ENCODE data around the gene SLC6A19.

Gene SLC6A19

DNA sequence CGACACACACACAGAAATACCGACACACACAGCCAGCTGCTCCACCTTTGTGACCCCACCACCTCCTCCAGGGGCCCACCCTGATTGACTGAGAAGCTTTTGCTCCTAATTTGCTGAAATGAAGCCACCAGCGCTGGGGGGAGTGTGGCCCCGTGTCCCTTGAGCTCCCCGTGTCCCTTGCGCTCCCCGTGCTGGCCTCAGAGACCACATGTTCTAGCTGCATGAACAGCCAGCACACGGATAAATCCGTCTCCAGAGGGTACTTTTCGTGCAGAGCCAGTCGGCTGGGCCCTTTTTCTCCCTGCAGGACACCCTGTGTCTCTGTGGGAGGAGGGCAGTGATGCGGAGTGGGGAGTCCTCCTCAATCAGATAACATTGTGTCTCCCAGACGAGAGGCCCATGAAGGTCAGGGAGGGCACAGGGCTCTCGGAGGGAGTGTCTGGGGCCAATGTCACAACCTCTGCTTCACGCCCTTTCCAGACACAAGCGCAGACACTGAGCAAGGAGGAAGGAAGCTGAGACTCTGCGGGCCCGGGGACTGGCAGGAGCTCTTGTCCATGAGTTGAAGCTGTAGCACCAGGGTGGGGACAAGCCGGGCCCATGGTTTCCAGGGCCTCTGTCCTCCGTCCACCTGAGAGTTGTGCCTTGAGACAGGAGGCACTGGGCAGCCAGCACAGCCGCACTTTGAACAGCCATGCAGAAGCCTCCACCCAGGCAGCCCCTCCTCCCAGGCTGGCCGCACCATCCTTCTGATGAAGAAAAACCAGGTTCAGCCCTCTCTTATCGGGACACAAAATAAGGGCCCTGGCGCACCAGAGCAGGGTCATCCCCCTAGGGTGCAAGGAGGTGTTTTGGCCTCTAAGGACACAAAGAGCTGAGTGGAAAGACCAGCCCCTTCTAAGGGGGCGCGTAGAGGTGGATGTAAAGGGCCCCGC, 36.4 kb upstream of the SLC6A19 start:
- in situ Hi-C loops (cut with HindIII; ENCODE audit: low sequenced_read_pairs), result loop anchor here (25.0 kb wide), 1 partner anchor 228 kb away; no protein-coding TSS in a partner anchor

DNA sequence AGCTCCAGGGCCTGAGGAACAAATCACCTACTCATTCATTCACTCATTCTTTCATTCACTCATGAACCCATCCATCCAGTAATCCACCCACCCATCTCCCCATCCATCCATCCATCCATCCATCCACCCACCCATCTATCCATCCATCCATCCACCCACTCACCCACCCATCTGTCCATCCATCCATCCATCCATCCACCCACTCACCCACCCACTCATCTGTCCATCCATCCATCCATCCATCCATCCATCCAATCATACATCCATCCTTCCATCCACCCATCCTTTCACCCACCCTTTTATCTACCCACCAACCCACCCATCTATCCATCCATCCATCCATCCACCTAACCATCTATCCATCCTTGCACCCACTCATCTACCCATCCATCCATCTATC, 35.5 kb upstream of the SLC6A19 start:
- in situ Hi-C loops (cut with HindIII; ENCODE audit: low sequenced_read_pairs), result loop anchor here (25.0 kb wide), 1 partner anchor 229 kb away; no protein-coding TSS in a partner anchor

DNA sequence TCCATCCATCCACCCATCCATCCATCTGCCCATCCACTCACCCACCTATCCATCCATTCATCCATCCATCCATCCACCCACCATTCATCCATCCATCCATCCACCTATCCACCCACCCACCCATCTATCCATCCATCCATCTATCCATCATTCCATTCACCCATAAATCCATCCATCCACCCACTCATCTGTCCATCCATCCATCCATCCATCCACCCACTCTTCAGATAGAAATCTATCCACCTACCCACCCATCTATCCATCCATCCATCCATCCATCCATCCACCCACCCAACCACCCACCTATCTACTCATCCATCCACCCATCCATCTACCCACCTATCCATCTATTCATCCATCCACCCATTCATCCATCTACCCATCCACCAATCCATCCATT, 35.0 kb upstream of the SLC6A19 start:
- in situ Hi-C loops (cut with HindIII; ENCODE audit: low sequenced_read_pairs), result loop anchor here (25.0 kb wide), 1 partner anchor 229 kb away; no protein-coding TSS in a partner anchor

DNA sequence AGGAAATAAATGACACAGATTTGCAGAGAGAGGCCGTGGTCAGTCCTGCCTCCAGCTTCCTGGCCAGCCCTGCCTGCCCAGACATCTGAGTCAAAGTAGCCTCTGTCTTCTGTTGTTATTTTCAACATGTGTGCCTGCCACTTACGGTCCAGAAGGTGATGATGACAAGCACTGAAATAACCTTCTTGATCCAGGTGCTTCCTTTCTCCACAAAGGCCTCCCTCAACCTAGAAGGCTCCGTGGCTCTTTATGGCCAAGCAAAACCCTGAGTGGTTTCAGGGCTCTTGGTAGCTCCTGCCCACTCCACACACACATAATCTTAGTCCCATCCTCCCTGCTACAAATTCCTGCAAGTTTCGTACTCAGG, 34.1 kb upstream of the SLC6A19 start:
- in situ Hi-C loops (cut with HindIII; ENCODE audit: low sequenced_read_pairs), result loop anchor here (25.0 kb wide), 1 partner anchor 230 kb away; no protein-coding TSS in a partner anchor

DNA sequence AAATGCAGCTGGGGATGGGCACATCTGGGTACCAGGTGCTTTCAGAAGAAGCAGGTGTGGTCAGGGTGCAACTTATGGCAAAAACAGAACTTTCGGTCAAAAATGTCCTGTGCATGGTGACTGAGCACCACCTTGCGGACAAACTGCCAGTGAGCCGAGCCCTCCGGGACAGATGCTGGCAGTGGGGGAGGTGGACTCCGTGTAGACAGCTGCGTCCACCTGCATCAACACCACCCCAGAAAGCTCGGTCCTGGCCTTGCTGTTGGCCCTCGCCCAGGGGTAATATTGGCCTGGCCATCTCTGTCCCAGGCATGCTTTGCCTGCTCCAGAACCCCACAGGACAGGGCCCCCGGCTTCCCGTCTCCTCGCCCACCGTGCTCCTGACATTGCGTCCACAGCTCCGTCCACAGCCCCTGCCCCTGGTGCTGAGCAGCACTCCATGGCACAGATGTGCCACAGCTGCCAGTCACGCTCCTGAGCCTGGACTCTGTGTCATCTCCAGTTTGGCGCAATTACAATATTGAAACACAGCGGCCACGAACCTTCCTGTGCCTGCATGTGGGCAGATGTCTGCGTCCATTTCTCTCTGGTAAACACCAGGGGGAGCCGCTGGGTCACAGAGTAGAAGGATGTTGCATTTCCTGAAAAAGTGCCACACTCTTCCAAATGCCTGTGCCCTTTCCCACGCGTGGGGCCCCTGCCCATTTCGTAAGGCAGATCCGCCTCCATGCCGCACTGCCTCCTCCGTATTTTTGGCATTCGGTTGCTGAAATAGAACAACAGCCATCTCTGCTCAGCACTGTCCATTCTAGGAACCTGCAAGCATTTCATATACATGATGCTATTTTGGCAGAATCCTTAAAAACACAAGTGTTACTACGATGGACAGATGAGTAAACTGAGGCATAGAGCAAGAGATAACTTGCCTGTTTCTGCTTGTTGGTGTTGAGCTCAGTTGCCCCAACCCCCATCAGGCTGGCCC, 33.4 kb upstream of the SLC6A19 start:
- in situ Hi-C loops (cut with HindIII; ENCODE audit: low sequenced_read_pairs), result loop anchor here (25.0 kb wide), 1 partner anchor 231 kb away; no protein-coding TSS in a partner anchor

DNA sequence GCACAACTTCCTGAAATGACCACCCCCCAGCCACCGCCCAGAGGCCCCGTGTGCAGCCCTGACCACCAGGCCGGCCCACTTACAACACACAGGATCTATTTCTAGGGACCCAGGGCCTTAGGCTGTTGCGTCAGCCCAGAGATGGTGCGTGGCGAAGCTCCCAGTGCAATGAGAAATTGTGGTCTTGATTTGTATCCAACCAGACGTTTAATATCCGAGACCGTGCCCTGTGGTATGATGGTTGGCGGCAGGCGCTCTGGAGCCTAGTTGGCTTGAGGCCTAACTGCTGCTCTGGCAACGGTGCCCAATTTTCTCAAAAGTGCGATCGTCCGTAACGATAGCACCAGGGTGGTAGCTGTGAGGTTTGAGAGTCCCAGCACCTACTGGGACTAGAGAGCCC, 32.6 kb upstream of the SLC6A19 start:
- in situ Hi-C loops (cut with HindIII; ENCODE audit: low sequenced_read_pairs), result loop anchor here (25.0 kb wide), 1 partner anchor 231 kb away; no protein-coding TSS in a partner anchor

DNA sequence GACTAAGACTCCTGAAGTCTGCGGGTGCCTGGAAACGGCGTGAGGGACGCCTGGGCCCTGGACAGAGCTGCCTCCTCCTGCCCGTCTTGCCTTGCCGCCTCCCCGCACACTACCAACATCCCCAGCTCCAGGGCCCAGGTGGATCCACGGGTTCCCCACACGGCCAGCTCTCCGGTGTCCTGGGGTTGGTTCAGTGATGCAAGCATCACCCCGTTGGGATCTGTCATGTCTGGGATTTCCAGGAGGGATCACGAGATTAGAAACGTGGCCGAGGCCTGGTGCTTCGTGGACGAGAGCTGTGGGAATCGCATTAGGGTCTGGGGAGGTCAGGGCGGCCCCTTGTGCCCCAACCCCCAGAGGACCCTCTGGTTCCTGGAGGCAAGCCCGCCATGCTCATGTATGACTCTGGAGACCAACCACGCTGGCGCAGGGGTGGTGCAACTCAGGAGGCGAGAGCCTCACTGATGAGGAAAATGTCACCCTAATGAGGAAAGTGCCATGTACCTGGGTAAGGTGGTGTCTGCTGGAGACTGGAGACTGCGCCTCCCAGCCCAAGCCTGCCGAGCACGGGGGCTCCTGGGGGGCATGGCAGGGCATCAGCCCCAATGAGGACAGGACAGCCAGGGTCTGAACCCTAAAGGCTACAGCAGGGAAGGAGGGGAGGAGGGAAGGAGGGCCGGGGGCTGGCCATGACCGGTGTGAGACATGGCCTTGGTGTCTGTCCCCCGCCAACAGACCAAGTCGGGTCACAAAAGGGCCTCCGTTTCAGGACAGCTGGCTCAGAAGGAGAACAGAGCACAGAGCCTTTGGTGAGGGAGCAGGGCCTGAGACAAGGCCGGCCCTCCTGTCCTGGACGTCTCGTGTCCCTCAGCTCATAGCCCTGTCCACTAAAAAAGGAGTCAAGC, 31.9 kb upstream of the SLC6A19 start:
- in situ Hi-C loops (cut with HindIII; ENCODE audit: low sequenced_read_pairs), result loop anchor here (25.0 kb wide), 1 partner anchor 232 kb away; no protein-coding TSS in a partner anchor

DNA sequence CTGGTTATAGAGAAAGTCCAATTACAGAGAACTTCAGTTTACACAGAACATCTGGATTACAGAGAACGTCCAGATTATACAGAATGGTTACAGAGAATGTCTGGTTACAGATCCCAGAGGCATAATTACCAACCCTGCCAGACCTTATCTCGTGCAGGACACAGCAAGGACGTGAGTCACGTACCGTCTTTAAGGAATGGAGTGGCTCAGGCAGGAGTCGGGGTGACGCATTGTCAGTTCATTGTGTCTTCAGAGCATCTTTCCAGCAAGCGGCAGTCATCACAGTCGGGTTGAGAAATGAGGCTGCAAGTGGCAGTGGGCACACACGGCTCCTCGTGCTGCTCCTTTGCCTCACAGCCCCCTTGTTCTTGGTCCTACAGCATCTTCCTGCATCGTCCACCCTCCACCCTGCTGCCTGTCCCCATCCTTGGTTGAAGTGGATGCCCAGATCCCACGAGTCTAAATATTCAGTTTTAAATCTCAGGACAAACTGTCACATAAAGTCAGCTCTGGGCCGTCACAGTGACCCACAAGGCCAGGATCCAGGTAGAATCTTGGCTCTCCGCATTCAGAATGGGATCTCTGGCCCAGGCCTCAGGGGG, 30.0 kb upstream of the SLC6A19 start:
- in situ Hi-C loops (cut with HindIII; ENCODE audit: low sequenced_read_pairs), result loop anchor here (25.0 kb wide), 1 partner anchor 234 kb away; no protein-coding TSS in a partner anchor

DNA sequence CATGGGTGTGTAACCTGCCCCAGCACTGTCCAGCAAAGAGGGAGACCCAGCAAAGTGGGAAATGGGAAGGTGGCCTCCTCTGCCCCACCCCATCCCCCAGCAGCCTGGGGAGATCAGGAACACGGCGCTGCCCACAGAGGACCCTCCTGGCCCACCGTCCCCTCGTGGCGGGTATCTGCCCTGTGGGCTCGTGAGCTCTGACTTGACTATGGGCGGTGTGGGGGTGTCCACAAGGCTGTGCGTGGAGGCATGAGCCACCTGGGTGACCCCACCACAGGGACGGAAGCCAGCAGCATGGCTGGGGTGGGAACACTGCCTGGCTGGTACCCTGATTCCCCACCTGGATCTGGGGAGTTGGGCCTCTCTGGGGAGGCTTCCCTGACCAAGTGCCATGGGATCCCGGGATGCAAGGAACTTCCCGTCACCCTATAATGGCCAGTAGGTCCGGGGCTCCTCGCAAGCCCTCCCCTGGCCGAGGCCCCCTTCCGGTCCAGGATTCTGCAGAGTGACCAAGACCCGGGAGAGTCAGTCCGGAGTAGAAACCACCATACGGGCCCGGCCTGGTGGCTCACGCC, 29.3 kb upstream of the SLC6A19 start:
- in situ Hi-C loops (cut with HindIII; ENCODE audit: low sequenced_read_pairs), result loop anchor here (25.0 kb wide), 1 partner anchor 235 kb away; no protein-coding TSS in a partner anchor

DNA sequence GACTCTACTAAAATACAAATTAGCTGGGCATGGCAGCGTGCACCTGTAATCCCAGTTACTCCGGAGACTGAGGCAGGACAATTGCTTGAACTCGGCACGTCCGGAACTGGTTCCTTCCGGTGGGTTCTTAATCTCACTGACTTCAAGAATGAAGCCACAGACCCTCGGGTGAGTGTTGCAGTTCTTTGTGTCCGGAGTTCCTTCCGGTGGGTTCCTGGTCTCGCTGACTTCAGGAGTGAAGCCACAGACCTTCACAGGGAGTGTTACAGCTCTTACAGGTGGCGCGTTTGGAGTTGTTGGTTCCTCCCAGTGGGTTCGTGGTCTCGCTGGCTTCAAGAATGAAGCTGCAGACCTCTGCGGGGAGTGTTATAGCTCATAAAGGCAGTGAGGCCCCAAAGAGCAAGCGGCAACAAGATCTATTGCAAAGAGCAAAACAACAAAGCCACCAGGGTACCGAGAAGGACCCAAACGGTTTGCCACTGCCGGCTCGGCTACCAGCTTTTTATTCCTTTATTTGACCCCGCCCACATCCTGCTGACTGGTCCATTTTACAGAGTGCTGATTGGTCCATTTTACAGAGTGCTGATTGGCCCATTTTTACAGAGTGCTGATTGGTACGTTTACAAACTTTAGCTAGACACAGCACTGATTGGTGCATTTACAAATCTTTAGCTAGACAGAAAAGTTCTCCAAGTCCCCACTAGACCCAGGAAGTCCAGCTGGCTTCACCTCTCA, 28.6 kb upstream of the SLC6A19 start:
- in situ Hi-C loops (cut with HindIII; ENCODE audit: low sequenced_read_pairs), result loop anchor here (25.0 kb wide), 1 partner anchor 236 kb away; no protein-coding TSS in a partner anchor

DNA sequence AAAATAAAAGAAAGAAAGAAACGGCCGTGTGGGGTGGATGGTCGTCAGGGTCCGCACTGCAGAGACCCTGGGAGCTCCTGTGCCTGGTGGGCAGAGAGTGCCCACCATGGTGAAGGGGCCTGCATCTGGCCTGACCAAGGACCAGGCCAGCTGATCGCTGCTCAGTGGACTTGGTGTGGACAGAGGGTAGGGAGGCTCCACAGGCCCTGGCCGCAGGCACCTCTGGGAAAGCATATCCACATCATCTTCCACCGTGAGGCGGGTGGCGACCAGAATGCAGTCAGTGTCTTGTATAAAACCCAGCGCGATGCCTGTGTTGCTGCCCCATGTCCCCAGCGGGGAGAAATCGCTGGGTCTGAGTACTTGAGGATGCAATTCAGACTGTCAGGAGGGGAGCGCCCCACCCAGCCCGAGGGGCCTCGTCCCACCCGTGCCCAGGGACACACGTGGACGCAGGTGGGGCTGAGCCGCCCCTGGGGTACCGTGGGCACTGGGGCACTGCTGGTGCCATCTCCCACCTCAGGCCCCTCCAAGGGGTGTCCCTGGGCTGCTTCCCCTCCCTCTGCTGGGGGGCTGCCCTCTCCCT, 27.8 kb upstream of the SLC6A19 start:
- in situ Hi-C loops (cut with HindIII; ENCODE audit: low sequenced_read_pairs), result loop anchor here (25.0 kb wide), 1 partner anchor 236 kb away; no protein-coding TSS in a partner anchor

DNA sequence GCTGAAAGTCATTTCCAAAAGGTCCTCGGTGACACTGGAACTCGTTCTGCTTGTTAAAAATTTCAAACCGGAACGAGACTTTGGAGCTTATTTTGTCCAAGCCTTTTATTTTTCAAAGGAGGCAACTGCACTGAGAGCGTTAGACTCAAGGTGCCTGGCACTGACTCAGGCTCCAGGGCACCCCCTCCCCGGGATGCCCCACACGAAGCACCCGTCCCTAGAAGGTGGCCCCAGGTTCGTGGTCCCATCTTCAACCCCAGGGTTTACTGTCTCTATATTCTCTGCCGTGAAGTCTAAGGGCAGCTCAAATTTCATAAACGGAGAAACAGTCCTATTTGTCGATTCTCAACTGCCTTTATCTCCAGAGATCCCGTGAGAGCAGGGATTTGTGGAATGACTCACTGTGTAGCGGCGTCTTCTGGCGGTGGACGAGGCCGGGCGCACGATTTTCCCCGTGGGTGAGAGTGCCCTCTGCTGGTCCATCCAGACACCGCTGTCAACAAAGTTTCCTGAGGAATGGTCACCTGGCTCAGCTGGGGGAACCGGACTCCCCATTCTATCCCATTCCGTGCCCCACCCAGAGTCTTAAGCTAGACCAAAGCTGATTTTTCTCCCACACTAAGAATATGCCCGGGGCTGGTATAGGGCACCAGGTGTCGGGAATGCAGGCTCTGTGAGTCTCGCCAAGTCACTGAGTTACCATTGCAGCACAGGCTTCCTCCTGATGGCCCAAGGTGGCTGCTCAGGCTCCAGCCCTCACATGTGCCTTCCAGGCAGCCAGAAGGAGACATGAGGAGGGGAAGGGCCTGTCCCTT, 27.1 kb upstream of the SLC6A19 start:
- in situ Hi-C loops (cut with HindIII; ENCODE audit: low sequenced_read_pairs), result loop anchor here (25.0 kb wide), 1 partner anchor 237 kb away; no protein-coding TSS in a partner anchor

DNA sequence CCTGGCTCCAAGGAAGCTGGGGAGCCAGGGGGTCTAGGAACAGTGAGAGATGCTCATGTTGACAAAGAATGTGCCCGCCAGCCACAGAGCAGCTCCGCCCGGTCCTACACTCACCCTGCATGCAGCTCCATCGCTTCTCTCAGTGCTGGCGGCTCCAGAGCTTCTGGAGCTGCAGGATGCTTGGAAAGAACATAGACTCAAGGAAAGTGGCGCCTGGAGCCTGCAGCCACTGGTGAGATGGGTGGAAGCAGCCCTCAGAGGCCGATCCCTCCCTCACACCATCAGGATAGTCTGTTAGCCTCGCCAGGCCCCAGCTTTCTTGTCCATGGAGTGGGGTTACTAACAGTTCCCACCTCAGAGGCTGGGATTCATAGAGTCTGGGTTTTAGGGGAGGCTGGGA, 26.4 kb upstream of the SLC6A19 start:
- in situ Hi-C loops (cut with HindIII; ENCODE audit: low sequenced_read_pairs), result no loop called here

DNA sequence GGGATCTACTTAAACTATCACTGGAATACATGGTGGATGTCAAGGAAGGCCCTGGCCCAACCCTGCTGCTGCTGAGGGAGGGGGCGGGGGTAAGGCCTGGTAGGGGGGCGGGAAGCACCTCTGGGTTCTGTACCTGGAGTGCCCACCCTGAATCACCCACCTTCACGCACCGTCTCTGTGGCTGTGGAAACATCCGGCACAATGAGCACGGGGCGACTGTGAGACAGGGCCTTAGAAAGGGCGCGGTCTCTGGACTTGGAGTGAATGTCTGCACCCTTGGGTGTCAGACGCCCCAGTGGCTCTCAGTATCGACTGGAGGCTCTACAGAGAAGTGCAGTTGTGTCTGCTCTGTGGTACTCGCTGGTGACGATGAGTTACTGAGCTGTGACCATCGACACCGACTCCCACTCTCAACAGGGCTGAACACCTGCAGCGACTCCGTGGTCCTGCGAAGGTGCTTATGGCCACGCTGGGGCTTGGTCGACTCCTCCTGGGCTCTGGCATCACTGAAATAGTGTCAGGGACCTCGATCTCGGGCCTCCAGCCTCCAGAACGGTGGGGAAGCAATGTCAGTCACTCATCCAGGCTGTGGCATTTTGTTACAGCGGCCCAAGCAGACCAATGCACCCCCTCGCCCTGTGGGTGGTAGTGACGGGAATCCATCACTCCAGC, 25.5 kb upstream of the SLC6A19 start:
- in situ Hi-C loops (cut with HindIII; ENCODE audit: low sequenced_read_pairs), result no loop called here

DNA sequence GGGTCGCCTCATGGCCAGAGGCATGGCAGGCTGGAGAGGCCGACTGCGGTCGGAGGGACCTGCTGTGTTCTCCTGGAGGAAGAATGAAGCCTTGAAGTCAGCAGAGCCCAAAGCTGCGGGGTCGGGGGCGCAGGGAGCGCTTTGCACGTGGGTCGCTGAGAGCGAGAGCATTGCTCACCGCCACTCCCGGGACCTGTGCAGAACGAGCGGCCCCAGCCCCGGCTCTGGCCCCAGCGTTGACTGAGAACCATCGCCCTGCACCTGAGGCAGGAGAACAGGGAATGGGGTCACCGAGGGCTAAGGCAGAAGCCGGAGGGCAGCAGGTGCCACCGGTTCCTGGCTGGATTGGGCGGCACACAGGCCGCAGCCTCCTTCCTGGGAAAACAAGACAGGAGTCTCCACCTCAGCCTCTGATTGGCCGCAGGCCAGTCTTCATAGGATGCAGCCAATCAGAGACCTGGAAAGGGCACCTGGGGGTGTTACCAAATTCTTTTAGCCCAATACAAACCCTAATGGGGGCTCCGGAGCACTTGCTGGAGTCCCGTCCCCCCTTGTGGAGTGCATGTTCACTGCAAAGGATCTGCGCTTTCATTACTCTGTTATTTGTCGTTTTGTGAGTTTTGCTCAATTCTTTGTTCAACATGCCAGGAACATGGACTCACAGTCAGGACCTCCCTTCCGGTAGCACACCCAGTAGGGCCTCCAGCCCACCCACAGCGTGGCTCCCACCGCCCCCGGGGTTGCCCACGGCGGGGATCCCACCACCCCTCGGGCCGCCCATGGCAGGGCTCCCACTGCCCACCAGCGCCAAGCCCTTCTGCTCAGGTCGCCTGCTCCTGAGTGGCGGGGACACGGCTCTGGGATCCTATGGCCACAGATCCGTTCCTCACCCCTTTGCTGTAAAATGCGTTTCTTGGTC, 24.7 kb upstream of the SLC6A19 start:
- in situ Hi-C loops (cut with HindIII; ENCODE audit: low sequenced_read_pairs), result no loop called here

Data from endothelial cell of hepatic sinusoid (primary cell).